ENCODE results near the gene CIB2. TPM values are rescaled to one million over a fixed set of nuclear protein-coding genes. Genes with fewer than 3 reads are reported as not detected.

Gene CIB2
- total RNA-seq, 1 experiment from 2014 or later = 1.1 TPM

GRCh38 chr15:78107471-78107870, 23.8 kb downstream of the CIB2 start:
- DNase-seq (ENCODE audit: low spot score) = no peak

- DNase-seq (ENCODE audit: low spot score) = no peak
Measured at GRCh38 chr15:78105476-78106241, 25.6 kb downstream of the CIB2 start.

- DNase-seq (ENCODE audit: low spot score) = no peak
Measured at GRCh38 chr15:78104566-78105475, 26.4 kb downstream of the CIB2 start.

GRCh38 chr15:78104119-78104479, 27.1 kb downstream of the CIB2 start:
- DNase-seq (ENCODE audit: low spot score) = no peak

GRCh38 chr15:78103406-78104118, 27.7 kb downstream of the CIB2 start:
- no peak for DNase-seq (ENCODE audit: low spot score)

- DNase-seq (ENCODE audit: low spot score) = no peak
Measured at GRCh38 chr15:78102741-78103140, 28.5 kb downstream of the CIB2 start.

- DNase-seq (ENCODE audit: low spot score) = no peak
Measured at GRCh38 chr15:78102211-78102610, 29.0 kb downstream of the CIB2 start.

- DNase-seq (ENCODE audit: low spot score) = no peak
Measured at GRCh38 chr15:78101423-78102105, 29.7 kb downstream of the CIB2 start.

- DNase-seq (ENCODE audit: low spot score) = no peak
Measured at GRCh38 chr15:78100886-78101285, 30.4 kb downstream of the CIB2 start.

- no peak for DNase-seq (ENCODE audit: low spot score)
Measured at GRCh38 chr15:78098131-78098755, 33.0 kb downstream of the CIB2 start.

- no peak for DNase-seq (ENCODE audit: low spot score)
Measured at GRCh38 chr15:78097667-78098066, 33.6 kb downstream of the CIB2 start.

- peak; percentile 80 for DNase-seq (ENCODE audit: low spot score)
Measured at GRCh38 chr15:78093242-78094020, 37.8 kb downstream of the CIB2 start.

- DNase-seq (ENCODE audit: low spot score) = no peak
Measured at GRCh38 chr15:78092261-78093041, 38.8 kb downstream of the CIB2 start, which contains the start of gene SH2D7. TSS of gene SH2D7 (plus strand) at chr15:78092561. CDS start at chr15:78092585, 24 bp downstream.

GRCh38 chr15:78090422-78091063, 40.7 kb downstream of the CIB2 start:
- no peak for DNase-seq (ENCODE audit: low spot score)

GRCh38 chr15:78088773-78089080, 42.5 kb downstream of the CIB2 start:
- DNase-seq (ENCODE audit: low spot score) = no peak

- no peak for DNase-seq (ENCODE audit: low spot score)
Measured at GRCh38 chr15:78087951-78088772, 43.1 kb downstream of the CIB2 start.

GRCh38 chr15:78085928-78086327, 45.3 kb downstream of the CIB2 start:
- no peak for DNase-seq (ENCODE audit: low spot score)

GRCh38 chr15:78084449-78084750, 46.8 kb downstream of the CIB2 start:
- DNase-seq (ENCODE audit: low spot score) = no peak
